Airway epithelial cell (primary cell): ENCODE results near the gene MED8. TPM values are rescaled to one million over a fixed set of nuclear protein-coding genes. Genes with fewer than 3 reads are reported as not detected.

ENCODE experiments used
- total RNA-seq: library from RNA; depleted of rRNA; stranded (reverse); fragments of >200 nt; gene quantifications from 2 replicates; pipeline ENCODE4 v1.2.3, GENCODE V29; 2015

The MED8 gene
- 36.0 and 39.4 TPM in 2 replicates for total RNA-seq

GRCh38 chr1:43389326-43390313 is at the start of gene MED8, which contains the start of gene SZT2:
MED8 (minus strand) TSS chr1:43389800; CDS start chr1:43389764, 36 bp downstream.
SZT2 (plus strand) TSS chr1:43389899; CDS start chr1:43389969, 70 bp downstream.

GRCh38 chr1:43367904-43368645 is 21.5 kb downstream of the MED8 start, which contains the start of gene ELOVL1:
ELOVL1 (minus strand) TSS chr1:43368011; CDS start chr1:43365609, 2,402 bp downstream.

GRCh38 chr1:43358746-43359693 is 30.6 kb downstream of the MED8 start, which contains the start of gene CDC20:
CDC20 (plus strand) TSS chr1:43358981; CDS start chr1:43359216, 235 bp downstream.

GRCh38 chr1:43337588-43337987 is 52.0 kb downstream of the MED8 start, which contains the start of gene MPL:
MPL (plus strand) TSS chr1:43337818; CDS start chr1:43337849, 31 bp downstream.

Other genes starting within 250 kb of the MED8 start
- gene EBNA1BP2, start 217.5 kb downstream of the MED8 start, total RNA-seq: 145 and 162 TPM in 2 replicates
- 0.14 TPM in 1 of 2 replicates, not detected in the other for gene CFAP57, start 217.5 kb downstream of the MED8 start, total RNA-seq
- gene TMEM125, start 119.8 kb downstream of the MED8 start, total RNA-seq: 8.4 and 11.8 TPM in 2 replicates
- 3.9 and 8.7 TPM in 2 replicates for gene C1orf210, start 104.2 kb downstream of the MED8 start, total RNA-seq
- not detected in 2 replicates for gene TIE1, start 88.8 kb downstream of the MED8 start, total RNA-seq
- not detected in 2 replicates for gene MPL, start 52.0 kb downstream of the MED8 start, total RNA-seq
- 152 and 191 TPM in 2 replicates for gene CDC20, start 30.8 kb downstream of the MED8 start, total RNA-seq
- 144 and 188 TPM in 2 replicates for gene ELOVL1, start 21.8 kb downstream of the MED8 start, total RNA-seq
- 12.6 and 19.2 TPM in 2 replicates for gene SZT2, start 99 bp upstream of the MED8 start, total RNA-seq
- 51.7 and 60.2 TPM in 2 replicates for gene HYI, start 64.1 kb upstream of the MED8 start, total RNA-seq
- gene PTPRF, start 141.1 kb upstream of the MED8 start, total RNA-seq: 152 and 214 TPM in 2 replicates